ENCODE results near the gene PARVA. TPM values are rescaled to one million over a fixed set of nuclear protein-coding genes. Genes with fewer than 3 reads are reported as not detected.

The PARVA gene
- total RNA-seq, 1 experiment from 2014 or later: 10.4 TPM

GRCh38 chr11:12413141-12414052, 36.0 kb downstream of the PARVA start (continued):
- TF ChIP-seq ZNF512 (CRISPR knock-in tag; IDR thresholded peaks at IDR 0.05; ENCODE audit: borderline replicate concordance) (no peak), USF2 (CRISPR knock-in tag; IDR thresholded peaks at IDR 0.05) (no peak), NFE2L1 (CRISPR knock-in tag; IDR thresholded peaks at IDR 0.05) (no peak)

- no peaks in the 10 kb centered on the region for H3K27me3 Mint-ChIP-seq (ENCODE audit: low read depth)
- ATAC-seq (no peak), DNase-seq (ENCODE audit: low spot score) (no peak)
- ChIA-PET CTCF (interaction anchor here (1.4 kb wide), 1 partner anchor 84 kb away, joined by 3 read pairs; no protein-coding TSS in a partner anchor), POLR2A (no interaction called here)
- no peaks in the 10 kb centered on the region for H3K36me3 Mint-ChIP-seq
- H3K27ac Mint-ChIP-seq: no peak overlapping the region
- H3K4me1 Mint-ChIP-seq: peaks cover 63% of the 10 kb centered on the region
- H3K4me3 Mint-ChIP-seq: no peak overlapping the region
- TF ChIP-seq PRRX2 (CRISPR knock-in tag; IDR thresholded peaks at IDR 0.05): no peak
- TF ChIP-seq ZNF138 (CRISPR knock-in tag; conservative IDR thresholded peaks at IDR 0.05): no peak
- TF ChIP-seq GTF2I (CRISPR knock-in tag; conservative IDR thresholded peaks at IDR 0.05): no peak
- no peak for TF ChIP-seq E2F5 (CRISPR knock-in tag; IDR thresholded peaks at IDR 0.05)
- H3K9me3 Mint-ChIP-seq: no peaks in the 10 kb centered on the region
Measured at GRCh38 chr11:12414611-12415010, 37.2 kb downstream of the PARVA start.

GRCh38 chr11:12415342-12415966, 38.1 kb downstream of the PARVA start:
- no peak for ATAC-seq
- ChIA-PET POLR2A (no interaction called here), CTCF (interaction anchor here (1.4 kb wide), 1 partner anchor 84 kb away, joined by 3 read pairs; no protein-coding TSS in a partner anchor)
- Mint-ChIP-seq H3K27ac (no peak overlapping the region), H3K9me3 (no peaks in the 10 kb centered on the region), H3K4me3 (no peak overlapping the region), H3K27me3 (ENCODE audit: low read depth) (no peaks in the 10 kb centered on the region), H3K4me1 (peaks cover 57% of the 10 kb centered on the region), H3K36me3 (no peaks in the 10 kb centered on the region)
- no peak for TF ChIP-seq PRRX2 (CRISPR knock-in tag; IDR thresholded peaks at IDR 0.05)
- TF ChIP-seq E2F5 (CRISPR knock-in tag; IDR thresholded peaks at IDR 0.05): no peak
- TF ChIP-seq GRHL2 (CRISPR knock-in tag; IDR thresholded peaks at IDR 0.05; ENCODE audit: insufficient replicate concordance, severe bottlenecking): no peak
- no peak for TF ChIP-seq USF1 (CRISPR knock-in tag; IDR thresholded peaks at IDR 0.05)
- no peak for TF ChIP-seq KAT7 (CRISPR knock-in tag; IDR thresholded peaks at IDR 0.05; ENCODE audit: borderline replicate concordance)
- no peak for TF ChIP-seq ZBTB43 (CRISPR knock-in tag; IDR thresholded peaks at IDR 0.05)
- no peak for TF ChIP-seq ZNF425 (CRISPR knock-in tag; conservative IDR thresholded peaks at IDR 0.05)
- DNase-seq (ENCODE audit: low spot score): no peak

All from WTC11 (cell line).